Measurements from ENCODE around the gene OTX1. TPM values are rescaled to one million over a fixed set of nuclear protein-coding genes. Genes with fewer than 3 reads are reported as not detected.

The OTX1 gene
- total and polyA plus RNA-seq, 2 of the 8 experiments (the other 6 are each of a cell fraction or from before 2014, with no cell fraction given), result 0.24 to 3.3 TPM

- TF ChIP-seq, protein P1, sequence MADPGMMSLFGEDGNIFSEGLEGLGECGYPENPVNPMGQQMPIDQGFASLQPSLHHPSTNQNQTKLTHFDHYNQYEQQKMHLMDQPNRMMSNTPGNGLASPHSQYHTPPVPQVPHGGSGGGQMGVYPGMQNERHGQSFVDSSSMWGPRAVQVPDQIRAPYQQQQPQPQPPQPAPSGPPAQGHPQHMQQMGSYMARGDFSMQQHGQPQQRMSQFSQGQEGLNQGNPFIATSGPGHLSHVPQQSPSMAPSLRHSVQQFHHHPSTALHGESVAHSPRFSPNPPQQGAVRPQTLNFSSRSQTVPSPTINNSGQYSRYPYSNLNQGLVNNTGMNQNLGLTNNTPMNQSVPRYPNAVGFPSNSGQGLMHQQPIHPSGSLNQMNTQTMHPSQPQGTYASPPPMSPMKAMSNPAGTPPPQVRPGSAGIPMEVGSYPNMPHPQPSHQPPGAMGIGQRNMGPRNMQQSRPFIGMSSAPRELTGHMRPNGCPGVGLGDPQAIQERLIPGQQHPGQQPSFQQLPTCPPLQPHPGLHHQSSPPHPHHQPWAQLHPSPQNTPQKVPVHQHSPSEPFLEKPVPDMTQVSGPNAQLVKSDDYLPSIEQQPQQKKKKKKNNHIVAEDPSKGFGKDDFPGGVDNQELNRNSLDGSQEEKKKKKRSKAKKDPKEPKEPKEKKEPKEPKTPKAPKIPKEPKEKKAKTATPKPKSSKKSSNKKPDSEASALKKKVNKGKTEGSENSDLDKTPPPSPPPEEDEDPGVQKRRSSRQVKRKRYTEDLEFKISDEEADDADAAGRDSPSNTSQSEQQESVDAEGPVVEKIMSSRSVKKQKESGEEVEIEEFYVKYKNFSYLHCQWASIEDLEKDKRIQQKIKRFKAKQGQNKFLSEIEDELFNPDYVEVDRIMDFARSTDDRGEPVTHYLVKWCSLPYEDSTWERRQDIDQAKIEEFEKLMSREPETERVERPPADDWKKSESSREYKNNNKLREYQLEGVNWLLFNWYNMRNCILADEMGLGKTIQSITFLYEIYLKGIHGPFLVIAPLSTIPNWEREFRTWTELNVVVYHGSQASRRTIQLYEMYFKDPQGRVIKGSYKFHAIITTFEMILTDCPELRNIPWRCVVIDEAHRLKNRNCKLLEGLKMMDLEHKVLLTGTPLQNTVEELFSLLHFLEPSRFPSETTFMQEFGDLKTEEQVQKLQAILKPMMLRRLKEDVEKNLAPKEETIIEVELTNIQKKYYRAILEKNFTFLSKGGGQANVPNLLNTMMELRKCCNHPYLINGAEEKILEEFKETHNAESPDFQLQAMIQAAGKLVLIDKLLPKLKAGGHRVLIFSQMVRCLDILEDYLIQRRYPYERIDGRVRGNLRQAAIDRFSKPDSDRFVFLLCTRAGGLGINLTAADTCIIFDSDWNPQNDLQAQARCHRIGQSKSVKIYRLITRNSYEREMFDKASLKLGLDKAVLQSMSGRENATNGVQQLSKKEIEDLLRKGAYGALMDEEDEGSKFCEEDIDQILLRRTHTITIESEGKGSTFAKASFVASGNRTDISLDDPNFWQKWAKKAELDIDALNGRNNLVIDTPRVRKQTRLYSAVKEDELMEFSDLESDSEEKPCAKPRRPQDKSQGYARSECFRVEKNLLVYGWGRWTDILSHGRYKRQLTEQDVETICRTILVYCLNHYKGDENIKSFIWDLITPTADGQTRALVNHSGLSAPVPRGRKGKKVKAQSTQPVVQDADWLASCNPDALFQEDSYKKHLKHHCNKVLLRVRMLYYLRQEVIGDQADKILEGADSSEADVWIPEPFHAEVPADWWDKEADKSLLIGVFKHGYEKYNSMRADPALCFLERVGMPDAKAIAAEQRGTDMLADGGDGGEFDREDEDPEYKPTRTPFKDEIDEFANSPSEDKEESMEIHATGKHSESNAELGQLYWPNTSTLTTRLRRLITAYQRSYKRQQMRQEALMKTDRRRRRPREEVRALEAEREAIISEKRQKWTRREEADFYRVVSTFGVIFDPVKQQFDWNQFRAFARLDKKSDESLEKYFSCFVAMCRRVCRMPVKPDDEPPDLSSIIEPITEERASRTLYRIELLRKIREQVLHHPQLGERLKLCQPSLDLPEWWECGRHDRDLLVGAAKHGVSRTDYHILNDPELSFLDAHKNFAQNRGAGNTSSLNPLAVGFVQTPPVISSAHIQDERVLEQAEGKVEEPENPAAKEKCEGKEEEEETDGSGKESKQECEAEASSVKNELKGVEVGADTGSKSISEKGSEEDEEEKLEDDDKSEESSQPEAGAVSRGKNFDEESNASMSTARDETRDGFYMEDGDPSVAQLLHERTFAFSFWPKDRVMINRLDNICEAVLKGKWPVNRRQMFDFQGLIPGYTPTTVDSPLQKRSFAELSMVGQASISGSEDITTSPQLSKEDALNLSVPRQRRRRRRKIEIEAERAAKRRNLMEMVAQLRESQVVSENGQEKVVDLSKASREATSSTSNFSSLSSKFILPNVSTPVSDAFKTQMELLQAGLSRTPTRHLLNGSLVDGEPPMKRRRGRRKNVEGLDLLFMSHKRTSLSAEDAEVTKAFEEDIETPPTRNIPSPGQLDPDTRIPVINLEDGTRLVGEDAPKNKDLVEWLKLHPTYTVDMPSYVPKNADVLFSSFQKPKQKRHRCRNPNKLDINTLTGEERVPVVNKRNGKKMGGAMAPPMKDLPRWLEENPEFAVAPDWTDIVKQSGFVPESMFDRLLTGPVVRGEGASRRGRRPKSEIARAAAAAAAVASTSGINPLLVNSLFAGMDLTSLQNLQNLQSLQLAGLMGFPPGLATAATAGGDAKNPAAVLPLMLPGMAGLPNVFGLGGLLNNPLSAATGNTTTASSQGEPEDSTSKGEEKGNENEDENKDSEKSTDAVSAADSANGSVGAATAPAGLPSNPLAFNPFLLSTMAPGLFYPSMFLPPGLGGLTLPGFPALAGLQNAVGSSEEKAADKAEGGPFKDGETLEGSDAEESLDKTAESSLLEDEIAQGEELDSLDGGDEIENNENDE (IDR thresholded peaks at IDR 0.05; ENCODE audit: insufficient replicate concordance, low read length), result no peak
- TF ChIP-seq MAFK (IDR thresholded peaks at IDR 0.05; ENCODE audit: low read depth, low read length), result no peak
- no peak for TF ChIP-seq CREB1 (IDR thresholded peaks at IDR 0.05)
- no peak for TF ChIP-seq POLR2AphosphoS5 (IDR thresholded peaks at IDR 0.05; ENCODE audit: low read depth, low read length)
- no peak for TF ChIP-seq ASH2L (IDR thresholded peaks at IDR 0.05; ENCODE audit: low read length)
- TF ChIP-seq EP300 (IDR thresholded peaks at IDR 0.05; ENCODE audit: borderline replicate concordance in 1 of 2, low read depth in 2 of 2, low read length in 2 of 2), result no peak
- no peak for TF ChIP-seq CBX5 (IDR thresholded peaks at IDR 0.05; ENCODE audit: low read depth, low read length)
- no peak for TF ChIP-seq TAF7 (optimal IDR thresholded peaks at IDR 0.05; ENCODE audit: borderline replicate concordance, low read depth, low read length)
- no peak for TF ChIP-seq CEBPB (IDR thresholded peaks at IDR 0.05; ENCODE audit: low read depth, low read length)
- TF ChIP-seq RBBP5 (IDR thresholded peaks at IDR 0.05; ENCODE audit: borderline replicate concordance, low read depth, low read length), result no peak
These were observed 5.7 kb downstream of the OTX1 start (continued) for GRCh38 chr2:63056107-63057050.

Data from H1 (cell line).